ENCODE results near the gene TTLL5. TPM values are rescaled to one million over a fixed set of nuclear protein-coding genes. Genes with fewer than 3 reads are reported as not detected.
A peak's percentile ranks its signal among the peaks of the same experiment; 100 is the strongest.

The TTLL5 gene
- total and polyA plus RNA-seq, 2 donors (not counting 1 experiment from before 2014, with no cell fraction given) = 16.1 to 23.8 TPM

DNA sequence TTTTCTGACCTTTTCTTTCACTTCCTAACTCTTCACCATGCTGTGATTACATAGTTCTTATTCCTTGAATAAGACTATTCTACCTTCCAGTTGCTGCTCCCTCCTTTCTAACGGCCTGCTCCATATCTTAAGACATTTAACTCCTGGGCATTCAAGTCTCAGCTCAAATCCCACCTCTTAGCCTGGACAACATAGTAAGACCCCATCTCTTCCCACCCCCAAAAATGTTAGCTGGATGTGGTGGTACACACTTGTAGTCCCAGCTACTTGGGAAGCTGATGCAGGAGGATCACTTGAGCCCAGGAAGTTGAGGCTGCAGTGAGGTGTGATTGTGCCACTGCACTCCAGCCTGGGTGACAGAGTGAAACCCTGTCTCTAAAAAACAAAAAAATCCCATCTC, 11.3 kb upstream of the TTLL5 start:
- TF ChIP-seq, protein P1, sequence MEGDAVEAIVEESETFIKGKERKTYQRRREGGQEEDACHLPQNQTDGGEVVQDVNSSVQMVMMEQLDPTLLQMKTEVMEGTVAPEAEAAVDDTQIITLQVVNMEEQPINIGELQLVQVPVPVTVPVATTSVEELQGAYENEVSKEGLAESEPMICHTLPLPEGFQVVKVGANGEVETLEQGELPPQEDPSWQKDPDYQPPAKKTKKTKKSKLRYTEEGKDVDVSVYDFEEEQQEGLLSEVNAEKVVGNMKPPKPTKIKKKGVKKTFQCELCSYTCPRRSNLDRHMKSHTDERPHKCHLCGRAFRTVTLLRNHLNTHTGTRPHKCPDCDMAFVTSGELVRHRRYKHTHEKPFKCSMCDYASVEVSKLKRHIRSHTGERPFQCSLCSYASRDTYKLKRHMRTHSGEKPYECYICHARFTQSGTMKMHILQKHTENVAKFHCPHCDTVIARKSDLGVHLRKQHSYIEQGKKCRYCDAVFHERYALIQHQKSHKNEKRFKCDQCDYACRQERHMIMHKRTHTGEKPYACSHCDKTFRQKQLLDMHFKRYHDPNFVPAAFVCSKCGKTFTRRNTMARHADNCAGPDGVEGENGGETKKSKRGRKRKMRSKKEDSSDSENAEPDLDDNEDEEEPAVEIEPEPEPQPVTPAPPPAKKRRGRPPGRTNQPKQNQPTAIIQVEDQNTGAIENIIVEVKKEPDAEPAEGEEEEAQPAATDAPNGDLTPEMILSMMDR (conservative IDR thresholded peaks at IDR 0.05 in 1 of 2, IDR thresholded peaks at IDR 0.05 in 1 of 2; ENCODE audit: low read depth in 1 of 2, low read length in 2 of 2) = no peak
- TF ChIP-seq EZH2 (IDR thresholded peaks at IDR 0.05; ENCODE audit: low read length, missing control alignments) = no peak
- Histone ChIP-seq H3K9me3 (ENCODE audit: control insufficient read depth, insufficient read depth, low read depth, low read length) (no peaks in the 10 kb centered on the region), H3K4me3 (replicated peaks in 1 of 4; ENCODE audit: control extremely low read depth in 1 of 4, insufficient read depth in 1 of 4, low read depth in 3 of 4, low read length in 4 of 4) (no peak overlapping the region), H3K27me3 (ENCODE audit: control insufficient read depth, insufficient read depth, low read length) (no peaks in the 10 kb centered on the region), H3K4me2 (ENCODE audit: extremely low read depth, insufficient read depth, low read length) (no peak overlapping the region), H3K36me3 (ENCODE audit: control insufficient read depth, insufficient read depth, low read length) (peaks cover 10% of the 10 kb centered on the region), H4K20me1 (ENCODE audit: control insufficient read depth, extremely low read depth, insufficient read depth, low read length) (no peaks in the 10 kb centered on the region), H3K27ac (ENCODE audit: insufficient read depth, low read length) (peak overlapping the region; percentile 84), H2AFZ (ENCODE audit: low read length) (no peak overlapping the region), H3K9ac (ENCODE audit: insufficient read depth, low read length) (no peak overlapping the region), H3K4me1 (ENCODE audit: control insufficient read depth, extremely low read depth, insufficient read depth, low read length) (peaks cover 25% of the 10 kb centered on the region), H3K79me2 (ENCODE audit: control insufficient read depth, insufficient read depth, low read length) (no peaks in the 10 kb centered on the region)
- no peak for DNase-seq (ENCODE audit: low read depth in 2 of 2)

DNA sequence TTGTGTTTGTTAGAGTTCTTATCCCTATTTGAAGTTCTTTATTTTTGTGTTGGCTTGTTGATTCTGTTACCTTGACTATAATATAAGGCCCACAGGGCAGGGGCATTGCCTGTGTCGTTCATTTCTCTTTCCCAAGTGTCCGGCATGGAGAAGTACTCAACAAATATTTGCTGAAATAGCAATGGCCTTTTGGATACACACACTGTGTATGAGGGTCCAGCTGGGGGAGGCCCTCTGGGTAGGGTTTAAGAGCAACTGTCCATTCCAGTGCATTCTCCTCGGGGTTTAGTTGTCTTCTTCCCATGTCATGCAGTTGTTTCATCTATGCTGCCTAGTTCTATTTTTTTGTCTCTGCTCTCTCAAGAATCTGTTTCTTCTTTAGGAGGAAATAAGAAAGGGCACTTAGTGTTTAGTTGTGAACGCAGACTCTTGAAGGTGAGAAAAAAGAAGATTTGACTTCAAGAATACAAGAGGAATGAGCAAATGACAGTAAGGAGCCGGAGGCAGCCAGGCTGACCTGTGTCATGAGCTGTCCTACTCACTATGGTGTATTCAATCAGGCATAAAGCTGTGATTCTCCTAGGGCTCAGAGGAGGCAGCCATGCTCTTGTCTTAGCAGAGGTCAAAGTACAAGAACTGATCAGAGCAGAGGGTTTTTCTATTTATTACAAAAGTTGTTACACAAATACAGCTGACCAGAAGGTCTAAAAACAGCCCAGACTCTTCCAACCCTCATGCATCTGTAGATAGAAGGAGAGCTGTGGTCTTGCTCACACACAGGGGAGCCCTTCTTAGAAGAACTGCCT, 10.6 kb upstream of the TTLL5 start:
- Histone ChIP-seq H3K27ac (ENCODE audit: insufficient read depth, low read length) (no peak overlapping the region), H3K36me3 (ENCODE audit: control insufficient read depth, insufficient read depth, low read length) (peaks cover 10% of the 10 kb centered on the region), H3K27me3 (ENCODE audit: control insufficient read depth, insufficient read depth, low read length) (no peaks in the 10 kb centered on the region), H3K9ac (ENCODE audit: insufficient read depth, low read length) (no peak overlapping the region), H4K20me1 (ENCODE audit: control insufficient read depth, extremely low read depth, insufficient read depth, low read length) (no peaks in the 10 kb centered on the region), H2AFZ (ENCODE audit: low read length) (no peak overlapping the region), H3K4me2 (ENCODE audit: extremely low read depth, insufficient read depth, low read length) (no peak overlapping the region), H3K4me1 (ENCODE audit: control insufficient read depth, extremely low read depth, insufficient read depth, low read length) (peaks cover 21% of the 10 kb centered on the region), H3K4me3 (replicated peaks in 1 of 4; ENCODE audit: control extremely low read depth in 1 of 4, insufficient read depth in 1 of 4, low read depth in 3 of 4, low read length in 4 of 4) (no peak overlapping the region), H3K79me2 (ENCODE audit: control insufficient read depth, insufficient read depth, low read length) (no peaks in the 10 kb centered on the region), H3K9me3 (ENCODE audit: control insufficient read depth, insufficient read depth, low read depth, low read length) (no peaks in the 10 kb centered on the region)
- no peak for DNase-seq (ENCODE audit: low read depth in 2 of 2)
- TF ChIP-seq EZH2 (IDR thresholded peaks at IDR 0.05; ENCODE audit: low read length, missing control alignments) = no peak
- TF ChIP-seq, protein P1 (conservative IDR thresholded peaks at IDR 0.05 in 1 of 2, IDR thresholded peaks at IDR 0.05 in 1 of 2; ENCODE audit: low read depth in 1 of 2, low read length in 2 of 2) = no peak

DNA sequence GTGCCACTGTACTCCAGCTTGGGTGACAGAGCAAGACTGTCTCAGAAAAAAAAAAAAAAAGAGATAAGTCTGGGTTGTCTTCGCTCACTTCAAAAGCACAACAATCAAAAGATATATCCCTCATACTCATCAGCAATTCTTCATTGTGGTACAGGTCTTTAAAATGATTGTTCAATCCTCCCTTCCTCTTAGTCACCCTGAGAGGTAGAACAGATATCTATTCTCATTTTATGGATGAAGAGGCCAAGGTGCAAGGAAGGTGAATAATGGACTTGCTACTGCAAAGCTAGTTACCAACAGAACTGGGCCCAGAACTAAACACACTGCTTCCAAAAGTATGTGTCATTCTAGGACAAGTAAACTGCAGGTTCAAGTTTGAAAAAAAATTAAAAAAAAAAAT, 7.5 kb upstream of the TTLL5 start:
- no peaks in the 10 kb centered on the region for H4K20me1 ChIP-seq (ENCODE audit: control insufficient read depth, extremely low read depth, insufficient read depth, low read length)
- TF ChIP-seq EZH2 (IDR thresholded peaks at IDR 0.05; ENCODE audit: low read length, missing control alignments) = no peak
- TF ChIP-seq, protein P1 (conservative IDR thresholded peaks at IDR 0.05 in 1 of 2, IDR thresholded peaks at IDR 0.05 in 1 of 2; ENCODE audit: low read depth in 1 of 2, low read length in 2 of 2) = no peak
- H3K27ac ChIP-seq (ENCODE audit: insufficient read depth, low read length) = no peak overlapping the region
- H3K79me2 ChIP-seq (ENCODE audit: control insufficient read depth, insufficient read depth, low read length) = no peaks in the 10 kb centered on the region
- H3K36me3 ChIP-seq (ENCODE audit: control insufficient read depth, insufficient read depth, low read length) = peaks cover 12% of the 10 kb centered on the region
- H3K4me1 ChIP-seq (ENCODE audit: control insufficient read depth, extremely low read depth, insufficient read depth, low read length) = peaks cover 2% of the 10 kb centered on the region
- no peak overlapping the region for H2AFZ ChIP-seq (ENCODE audit: low read length)
- no peak overlapping the region for H3K4me2 ChIP-seq (ENCODE audit: extremely low read depth, insufficient read depth, low read length)
- no peak for DNase-seq (ENCODE audit: low read depth in 2 of 2)
- no peaks in the 10 kb centered on the region for H3K9me3 ChIP-seq (ENCODE audit: control insufficient read depth, insufficient read depth, low read depth, low read length)
- H3K27me3 ChIP-seq (ENCODE audit: control insufficient read depth, insufficient read depth, low read length) = no peaks in the 10 kb centered on the region
- no peak overlapping the region for H3K4me3 ChIP-seq (replicated peaks in 1 of 4; ENCODE audit: control extremely low read depth in 1 of 4, insufficient read depth in 1 of 4, low read depth in 3 of 4, low read length in 4 of 4)
- no peak overlapping the region for H3K9ac ChIP-seq (ENCODE audit: insufficient read depth, low read length)
